Hematopoietic multipotent progenitor cell (in vitro differentiated cells): ENCODE measurements around the gene SLC22A23. TPM values are rescaled to one million over a fixed set of nuclear protein-coding genes. Genes with fewer than 3 reads are reported as not detected.

Experiments
- DNase-seq, 3 donors: peaks; one replicate each; pipeline ENCODE4 v3.0.0-alpha.2; 2011 to 2015; ENCODE audit warnings: low read depth in 2 of 3, low spot score in 2 of 3
- total RNA-seq: library from RNA; depleted of rRNA; stranded (reverse); fragments of >200 nt; gene quantifications from one replicate; pipeline ENCODE4 v1.2.3, GENCODE V29; 2012

The SLC22A23 gene
- total RNA-seq, 1 donor: 0.81 TPM

DNA sequence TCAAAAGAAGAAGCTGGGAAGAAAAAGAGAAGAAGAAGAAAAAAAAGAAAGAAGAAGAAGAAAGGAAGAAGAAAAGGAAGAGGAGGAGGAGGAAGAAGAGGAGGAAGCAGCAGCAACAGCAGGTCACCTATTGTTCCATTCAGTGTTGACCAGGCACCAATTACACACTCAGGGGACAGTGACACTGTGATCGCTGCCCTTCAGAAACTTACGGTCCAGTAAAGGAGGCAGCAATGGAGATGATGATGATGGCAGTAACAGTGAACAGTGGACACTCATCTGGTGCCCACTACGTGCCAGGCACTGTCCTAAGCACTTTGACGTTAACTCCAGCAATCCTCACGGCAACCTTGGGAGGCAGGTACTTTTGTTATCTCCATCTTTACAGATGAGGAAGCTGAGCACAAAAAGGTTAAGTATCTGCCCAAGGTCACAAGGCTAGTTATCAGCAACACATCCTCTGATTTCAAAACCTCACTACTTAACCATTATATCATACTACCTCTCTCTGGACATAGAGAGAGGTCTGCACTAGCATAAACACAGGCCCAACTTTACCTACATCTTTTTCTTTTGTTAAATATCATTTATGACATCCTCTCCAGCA is 83.2 kb downstream of the SLC22A23 start:
- DNase-seq: no peak

DNA sequence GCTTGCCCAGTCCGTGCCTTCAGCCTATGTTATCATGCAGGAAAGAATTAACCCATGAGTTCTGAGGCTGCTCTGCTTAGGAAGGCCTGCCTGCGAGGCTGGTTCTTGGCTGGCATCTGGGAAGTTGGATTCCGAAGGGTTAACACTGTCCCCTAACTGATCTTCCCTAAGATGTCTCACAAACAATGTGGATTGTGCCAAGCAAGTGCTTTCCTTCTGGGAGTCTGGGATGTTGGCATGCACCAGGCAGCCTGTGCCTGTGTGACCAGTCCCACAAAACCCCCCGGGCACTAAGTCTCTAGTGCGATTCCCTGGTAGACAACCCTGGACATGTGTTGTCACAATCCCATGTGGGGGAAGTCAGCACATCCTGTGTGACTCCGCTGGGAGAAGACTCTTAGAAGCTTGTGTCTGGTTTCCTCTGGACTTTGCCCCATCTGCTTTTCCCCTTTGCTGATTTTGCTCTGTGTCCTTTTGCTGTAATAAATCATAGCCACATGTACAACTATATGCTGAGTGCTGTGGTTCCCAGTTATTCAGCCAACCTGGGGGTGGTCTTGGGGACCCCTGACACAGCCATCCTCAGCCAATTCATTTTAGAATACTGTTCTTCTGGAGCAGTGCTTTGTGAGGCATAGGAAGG is 83.8 kb downstream of the SLC22A23 start:
- no peak for DNase-seq

- no peak for DNase-seq
These were observed 84.5 kb downstream of the SLC22A23 start for GRCh38 chr6:3372184-3372846.

GRCh38 chr6:3371222-3371949 is 85.5 kb downstream of the SLC22A23 start:
- DNase-seq: no peak

GRCh38 chr6:3370361-3371221 is 86.3 kb downstream of the SLC22A23 start:
- peak; percentile 31 to 78 (median 32) for DNase-seq

DNA sequence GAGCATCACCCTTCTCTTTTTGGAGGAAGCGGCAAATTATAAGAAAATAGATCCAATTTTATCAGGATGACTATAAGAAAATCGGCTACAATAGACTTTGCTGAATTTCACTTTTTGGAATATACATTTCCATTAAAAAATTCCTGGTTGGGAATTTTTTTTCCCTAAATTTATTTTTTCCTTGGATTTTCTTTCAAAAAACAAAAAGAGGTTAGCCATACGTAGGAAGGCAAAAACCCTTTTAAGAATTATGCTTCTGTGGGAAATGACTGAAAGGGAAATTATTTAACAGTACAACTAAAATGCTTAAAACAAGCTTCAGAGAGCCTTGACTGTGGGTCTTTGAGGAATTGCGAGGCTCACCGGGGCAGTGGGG is 86.9 kb downstream of the SLC22A23 start:
- DNase-seq: no peak

- DNase-seq: no peak
These were observed 88.2 kb downstream of the SLC22A23 start for GRCh38 chr6:3368685-3369084.

- peak in 1 of 3 donors; percentile 23 for DNase-seq
These were observed 89.2 kb downstream of the SLC22A23 start for GRCh38 chr6:3367630-3368029.

GRCh38 chr6:3366596-3367413 is 90.0 kb downstream of the SLC22A23 start:
- DNase-seq: no peak

GRCh38 chr6:3364391-3364790 is 92.5 kb downstream of the SLC22A23 start:
- no peak for DNase-seq

GRCh38 chr6:3363296-3364025 is 93.4 kb downstream of the SLC22A23 start:
- DNase-seq: no peak

DNA sequence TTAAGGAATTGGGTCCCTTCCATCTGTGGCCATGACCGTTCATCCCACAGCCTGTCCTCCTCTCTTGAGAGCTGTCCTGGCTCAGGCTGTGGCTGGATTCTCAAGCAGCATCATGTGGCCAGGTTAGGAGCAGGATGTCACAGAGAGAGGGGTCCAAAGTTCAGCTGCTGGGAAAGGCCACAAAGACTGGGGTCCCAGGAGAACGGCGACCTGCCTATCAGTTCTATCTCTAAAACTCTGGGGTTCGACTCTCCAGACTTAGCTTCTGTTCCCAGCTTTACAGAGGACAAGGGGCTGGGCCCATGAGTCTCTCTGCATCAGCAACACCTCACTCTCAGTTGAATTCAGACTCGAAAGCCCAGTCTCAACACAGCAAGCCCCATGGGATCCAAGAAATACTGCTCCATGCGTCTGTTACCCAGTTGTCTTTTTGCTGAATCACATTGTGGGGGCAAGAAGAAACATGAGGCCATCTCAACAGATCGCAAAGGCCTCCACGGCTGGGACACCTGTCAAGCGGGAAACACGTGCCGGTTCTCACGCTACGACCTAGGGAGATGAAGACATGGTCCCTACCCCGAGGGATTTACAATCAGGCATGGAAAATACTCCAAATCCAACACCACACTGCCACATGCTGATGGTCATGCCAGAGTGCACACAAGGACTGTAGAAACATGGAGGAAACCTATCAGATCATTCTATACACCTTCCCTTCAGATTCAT is 95.4 kb downstream of the SLC22A23 start:
- no peak for DNase-seq

GRCh38 chr6:3360727-3361045 is 96.2 kb downstream of the SLC22A23 start:
- DNase-seq: no peak

GRCh38 chr6:3359973-3360726 is 96.7 kb downstream of the SLC22A23 start:
- DNase-seq: no peak

DNA sequence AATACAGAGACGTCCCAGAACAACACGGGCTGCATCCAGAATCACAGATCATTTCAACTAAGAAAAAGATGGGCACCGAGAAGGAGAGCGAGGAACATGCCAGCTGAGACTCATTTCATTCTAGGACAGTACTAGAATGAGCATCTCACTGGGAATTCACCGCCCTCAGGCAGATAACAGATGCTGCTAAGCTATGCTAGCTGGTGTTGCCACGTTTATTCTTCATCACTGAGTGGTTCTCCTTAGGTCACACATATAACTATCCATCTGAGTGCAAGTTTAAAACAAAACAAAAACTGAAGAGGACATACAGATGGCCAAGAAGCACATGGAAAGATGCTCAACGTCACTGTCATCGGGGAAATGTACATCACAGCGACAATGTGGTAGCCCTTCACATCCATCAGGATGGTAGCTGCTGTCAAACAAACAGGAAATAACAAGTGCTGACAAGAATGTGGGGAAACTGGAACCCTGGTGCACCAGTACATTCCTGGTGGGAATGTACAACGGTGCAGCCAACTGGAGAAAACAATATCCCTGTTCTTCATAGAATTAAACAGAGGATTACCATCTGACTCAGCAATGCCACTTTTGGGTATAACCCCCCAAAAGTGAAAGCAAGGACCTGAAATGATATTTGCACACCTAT is 97.6 kb downstream of the SLC22A23 start:
- DNase-seq: no peak

- no peak for DNase-seq
These were observed 98.3 kb downstream of the SLC22A23 start for GRCh38 chr6:3358413-3359100.

GRCh38 chr6:3357678-3358077 is 99.2 kb downstream of the SLC22A23 start:
- no peak for DNase-seq
